ENCODE data around the gene PHF19.

GRCh38 chr9:120888626-120889025 is 11.6 kb upstream of the PHF19 start:
- TF ChIP-seq CTCF (IDR thresholded peaks at IDR 0.05; ENCODE audit: poor library complexity, severe bottlenecking) (no peak), TAF1 (IDR thresholded peaks at IDR 0.05; ENCODE audit: low read depth) (no peak), EZH2 (IDR thresholded peaks at IDR 0.05; ENCODE audit: borderline replicate concordance, insufficient read depth, low read length, poor library complexity, severe bottlenecking) (no peak), RAD21 (conservative IDR thresholded peaks at IDR 0.05) (no peak), EP300 (conservative IDR thresholded peaks at IDR 0.05; ENCODE audit: poor library complexity, severe bottlenecking) (no peak), POLR2AphosphoS5 (IDR thresholded peaks at IDR 0.05) (no peak)

Measured in neural cell (in vitro differentiated cells).